Astrocyte (in vitro differentiated cells and primary cell): ENCODE measurements around the gene CFAP43. TPM values are rescaled to one million over a fixed set of nuclear protein-coding genes. Genes with fewer than 3 reads are reported as not detected.

Experiments
- DNase-seq: peaks from one replicate; pipeline ENCODE4 v3.0.0-alpha.2; 2010; ENCODE audit warnings: low read depth
- FAIRE-seq: peaks from 2 replicates; lab custom pipeline; 2011; peaks lifted over from hg19 to GRCh38; lab: Jason Lieb, UNC
- H2AFZ ChIP-seq: 2 replicates; pipeline ENCODE4 v1.6.0; 2012; ENCODE audit warnings: low read depth, low read length, inconsistent platforms
- H3K27ac ChIP-seq: 2 replicates; pipeline ENCODE4 v1.5.1; 2011; ENCODE audit warnings: low read depth, low read length, inconsistent platforms
- H3K27me3 ChIP-seq: 2 replicates; pipeline ENCODE4 v1.6.0; 2011; ENCODE audit warnings: low read length, inconsistent platforms; ENCODE audit not compliant: insufficient read depth
- H3K36me3 ChIP-seq: 2 replicates; pipeline ENCODE4 v1.5.1; 2011; ENCODE audit warnings: low read length, inconsistent platforms; ENCODE audit not compliant: insufficient read depth
- H3K4me1 ChIP-seq: 2 replicates; pipeline ENCODE4 v1.5.1; 2011; ENCODE audit warnings: low read length, inconsistent platforms; ENCODE audit not compliant: insufficient read depth
- H3K4me2 ChIP-seq: 2 replicates; pipeline ENCODE4 v1.6.0; 2012; ENCODE audit warnings: low read length, inconsistent platforms
- H3K4me3 ChIP-seq: 2 replicates; pipeline ENCODE4 v1.5.1; 2011; ENCODE audit warnings: low read depth, mild to moderate bottlenecking, low read length, inconsistent platforms; ENCODE audit not compliant: insufficient read depth
- H3K79me2 ChIP-seq: 2 replicates; pipeline ENCODE4 v1.6.0; 2012; ENCODE audit warnings: mild to moderate bottlenecking, low read length, inconsistent platforms; ENCODE audit not compliant: insufficient read depth
- H3K9ac ChIP-seq: 2 replicates; pipeline ENCODE4 v1.6.0; 2012; ENCODE audit warnings: mild to moderate bottlenecking, low read length, inconsistent platforms
- H3K9me3 ChIP-seq: 2 replicates; pipeline ENCODE4 v1.5.1; 2012; ENCODE audit warnings: low read depth, mild to moderate bottlenecking, low read length, inconsistent platforms; ENCODE audit not compliant: insufficient read depth
- H4K20me1 ChIP-seq: 2 replicates; pipeline ENCODE4 v1.6.0; 2012; ENCODE audit warnings: low read length, inconsistent platforms; ENCODE audit not compliant: insufficient read depth
- H3K27ac Mint-ChIP-seq: one replicate; pipeline ENCODE4 v1.8.0; 2021; ENCODE audit warnings: mild to moderate bottlenecking, mixed read lengths; ENCODE audit not compliant: unreplicated experiment
- H3K27me3 Mint-ChIP-seq: one replicate; pipeline ENCODE4 v1.8.0; 2021; ENCODE audit warnings: low read depth, mixed read lengths; ENCODE audit not compliant: unreplicated experiment
- H3K36me3 Mint-ChIP-seq: one replicate; pipeline ENCODE4 v1.8.0; 2021; ENCODE audit warnings: low read depth, mixed read lengths; ENCODE audit not compliant: unreplicated experiment
- H3K4me1 Mint-ChIP-seq: one replicate; pipeline ENCODE4 v1.8.0; 2021; ENCODE audit warnings: low read depth, mixed read lengths; ENCODE audit not compliant: unreplicated experiment
- H3K4me3 Mint-ChIP-seq: one replicate; pipeline ENCODE4 v1.8.0; 2021; ENCODE audit warnings: mild to moderate bottlenecking, moderate library complexity, mixed read lengths; ENCODE audit not compliant: unreplicated experiment
- H3K9me3 Mint-ChIP-seq: one replicate; pipeline ENCODE4 v1.8.0; 2021; ENCODE audit warnings: mild to moderate bottlenecking, mixed read lengths; ENCODE audit not compliant: unreplicated experiment
- EZH2 ChIP-seq: IDR thresholded peaks from 2 replicates; pipeline ENCODE4 v1.6.1; 2012; ENCODE audit warnings: mild to moderate bottlenecking, low read length, inconsistent platforms; ENCODE audit not compliant: insufficient read depth
- total RNA-seq: library from RNA; stranded (reverse); gene quantifications from 2 replicates; pipeline ENCODE4 v1.2.1, GENCODE V29; 2021
- TF ChIP-seq, protein P1 (sequence below): IDR thresholded peaks from 2 replicates; pipeline ENCODE4 v1.5.1; 2011; ENCODE audit warnings: low read depth, mild to moderate bottlenecking, inconsistent platforms, low read length, moderate library complexity; ENCODE audit not compliant: insufficient read depth

Gene CFAP43
- total RNA-seq, 1 donor from 2014 or later = 0.27 TPM

DNA sequence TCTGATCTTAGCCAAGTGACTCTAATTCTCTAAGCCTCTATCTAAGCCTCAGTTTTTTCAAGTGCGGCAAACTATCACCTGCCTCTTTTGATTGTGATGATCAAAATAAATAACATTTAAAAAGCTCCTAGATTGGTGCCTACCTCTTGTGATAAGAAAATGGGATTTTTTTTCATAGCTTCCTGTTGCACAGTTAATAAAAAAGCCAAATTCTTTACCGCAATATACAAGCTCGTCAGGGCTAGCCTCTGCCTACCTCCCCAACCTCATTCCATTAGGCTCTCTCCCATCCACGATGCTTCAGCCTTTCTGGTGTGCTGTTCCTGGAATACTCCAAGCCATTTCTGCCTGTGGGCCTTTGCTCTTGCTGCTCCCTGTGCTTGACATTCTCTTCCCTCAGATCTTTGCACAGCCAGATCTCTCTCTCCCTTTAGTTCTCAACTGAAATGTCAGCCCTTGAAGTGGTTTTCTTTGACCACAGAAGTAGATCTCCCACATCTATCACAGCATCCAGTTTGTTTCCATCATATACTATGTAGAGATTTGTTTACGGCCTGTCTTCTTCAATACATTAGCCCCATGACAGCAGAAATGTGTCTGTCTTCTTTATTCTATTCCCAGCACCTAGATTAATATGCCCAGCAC, 61.4 kb downstream of the CFAP43 start:
- Histone ChIP-seq H4K20me1 (no peaks in the 10 kb centered on the region), H3K79me2 (no peaks in the 10 kb centered on the region), H3K4me3 (no peak overlapping the region), H3K9ac (no peak overlapping the region), H3K9me3 (no peaks in the 10 kb centered on the region), H3K4me2 (no peak overlapping the region), H2AFZ (no peak overlapping the region), H3K27ac (no peak overlapping the region), H3K36me3 (no peaks in the 10 kb centered on the region), H3K27me3 (peaks cover 8% of the 10 kb centered on the region), H3K4me1 (no peaks in the 10 kb centered on the region)
- H3K27ac Mint-ChIP-seq = no peak overlapping the region
- no peaks in the 10 kb centered on the region for H3K4me1 Mint-ChIP-seq
- TF ChIP-seq, protein P1, sequence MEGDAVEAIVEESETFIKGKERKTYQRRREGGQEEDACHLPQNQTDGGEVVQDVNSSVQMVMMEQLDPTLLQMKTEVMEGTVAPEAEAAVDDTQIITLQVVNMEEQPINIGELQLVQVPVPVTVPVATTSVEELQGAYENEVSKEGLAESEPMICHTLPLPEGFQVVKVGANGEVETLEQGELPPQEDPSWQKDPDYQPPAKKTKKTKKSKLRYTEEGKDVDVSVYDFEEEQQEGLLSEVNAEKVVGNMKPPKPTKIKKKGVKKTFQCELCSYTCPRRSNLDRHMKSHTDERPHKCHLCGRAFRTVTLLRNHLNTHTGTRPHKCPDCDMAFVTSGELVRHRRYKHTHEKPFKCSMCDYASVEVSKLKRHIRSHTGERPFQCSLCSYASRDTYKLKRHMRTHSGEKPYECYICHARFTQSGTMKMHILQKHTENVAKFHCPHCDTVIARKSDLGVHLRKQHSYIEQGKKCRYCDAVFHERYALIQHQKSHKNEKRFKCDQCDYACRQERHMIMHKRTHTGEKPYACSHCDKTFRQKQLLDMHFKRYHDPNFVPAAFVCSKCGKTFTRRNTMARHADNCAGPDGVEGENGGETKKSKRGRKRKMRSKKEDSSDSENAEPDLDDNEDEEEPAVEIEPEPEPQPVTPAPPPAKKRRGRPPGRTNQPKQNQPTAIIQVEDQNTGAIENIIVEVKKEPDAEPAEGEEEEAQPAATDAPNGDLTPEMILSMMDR = no peak
- TF ChIP-seq EZH2 = no peak
- H3K4me3 Mint-ChIP-seq = no peak overlapping the region
- DNase-seq (no peak), FAIRE-seq (no peak)
- peaks cover 2% of the 10 kb centered on the region for H3K9me3 Mint-ChIP-seq
- H3K36me3 Mint-ChIP-seq = no peaks in the 10 kb centered on the region
- H3K27me3 Mint-ChIP-seq = peaks cover 11% of the 10 kb centered on the region

DNA sequence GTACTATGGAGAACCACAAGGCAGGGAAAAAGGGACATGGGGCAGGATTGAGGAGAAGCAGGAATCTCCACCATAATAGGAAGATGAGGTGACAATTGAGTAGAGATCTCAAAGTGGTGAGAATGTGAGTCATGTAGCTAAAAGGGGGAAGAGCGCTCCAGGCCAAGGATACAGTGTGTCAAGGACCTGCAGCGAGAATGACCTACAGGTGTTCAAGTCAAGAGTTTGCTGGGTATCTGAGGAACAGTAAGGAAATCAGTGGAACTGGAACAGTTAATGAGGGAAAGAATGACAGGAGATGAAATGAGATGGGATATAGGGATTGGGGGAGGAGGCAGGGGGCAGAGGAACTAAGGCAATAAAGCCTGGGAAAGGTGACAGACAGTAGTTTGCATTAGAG, 76.6 kb downstream of the CFAP43 start:
- H3K79me2 ChIP-seq = no peaks in the 10 kb centered on the region
- peaks cover 12% of the 10 kb centered on the region for H3K27me3 ChIP-seq
- Mint-ChIP-seq H3K27me3 (peaks cover 13% of the 10 kb centered on the region), H3K4me1 (no peaks in the 10 kb centered on the region), H3K36me3 (no peaks in the 10 kb centered on the region), H3K4me3 (no peak overlapping the region), H3K27ac (no peak overlapping the region), H3K9me3 (peaks cover 7% of the 10 kb centered on the region)
- no peak overlapping the region for H2AFZ ChIP-seq
- no peak for FAIRE-seq
- H3K4me3 ChIP-seq = no peak overlapping the region
- TF ChIP-seq, protein P1 = no peak
- TF ChIP-seq EZH2 = no peak
- no peaks in the 10 kb centered on the region for H4K20me1 ChIP-seq
- DNase-seq = no peak
- H3K36me3 ChIP-seq = no peaks in the 10 kb centered on the region
- H3K9me3 ChIP-seq = no peaks in the 10 kb centered on the region
- H3K4me1 ChIP-seq = no peaks in the 10 kb centered on the region
- H3K27ac ChIP-seq = no peak overlapping the region
- H3K4me2 ChIP-seq = no peak overlapping the region
- H3K9ac ChIP-seq = no peak overlapping the region

DNA sequence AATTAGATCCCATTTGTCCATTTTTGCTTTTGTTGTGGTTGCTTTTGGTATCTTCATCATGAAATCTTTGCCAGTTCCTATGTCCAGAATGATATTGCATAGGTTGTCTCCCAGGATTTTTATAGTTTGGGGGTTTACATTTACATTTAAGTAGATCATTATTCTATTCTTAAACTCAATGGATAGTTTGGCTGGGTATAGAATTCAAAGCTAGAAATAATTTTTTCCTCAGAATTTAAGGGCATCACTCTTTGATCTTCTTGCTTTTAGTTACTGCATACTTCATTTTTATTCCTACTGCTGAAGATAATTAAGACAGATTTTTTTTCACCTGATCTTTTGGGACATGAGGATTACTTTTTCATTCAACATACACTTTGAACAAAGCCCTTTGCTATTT, 80.4 kb downstream of the CFAP43 start:
- H3K4me3 Mint-ChIP-seq = no peak overlapping the region
- Histone ChIP-seq H3K27ac (no peak overlapping the region), H3K4me2 (no peak overlapping the region), H3K9ac (no peak overlapping the region), H2AFZ (no peak overlapping the region), H3K27me3 (peaks cover 4% of the 10 kb centered on the region), H4K20me1 (no peaks in the 10 kb centered on the region), H3K4me1 (no peaks in the 10 kb centered on the region), H3K4me3 (no peak overlapping the region), H3K36me3 (no peaks in the 10 kb centered on the region), H3K79me2 (no peaks in the 10 kb centered on the region), H3K9me3 (no peaks in the 10 kb centered on the region)
- TF ChIP-seq EZH2 = no peak
- TF ChIP-seq, protein P1 = no peak
- FAIRE-seq (no peak), DNase-seq (no peak)
- H3K4me1 Mint-ChIP-seq = peaks cover 5% of the 10 kb centered on the region
- peaks cover 7% of the 10 kb centered on the region for H3K9me3 Mint-ChIP-seq
- no peaks in the 10 kb centered on the region for H3K36me3 Mint-ChIP-seq
- H3K27ac Mint-ChIP-seq = no peak overlapping the region
- peaks cover 6% of the 10 kb centered on the region for H3K27me3 Mint-ChIP-seq
